ENCODE data around the gene TRAP1. TPM values are rescaled to one million over a fixed set of nuclear protein-coding genes. Genes with fewer than 3 reads are reported as not detected.

The TRAP1 gene
- polyA plus RNA-seq, 1 of the 3 experiments (the other 2 are of a cell fraction): 129 TPM

- Histone ChIP-seq H4K20me1 (ENCODE audit: insufficient read depth) (0 out of 2 replicates have a peak, but pooled peaks cover 3% of the 10 kb centered on the region), H3K4me3 (ENCODE audit: low read depth in 2 of 2, low read length in 1 of 2) (no peak overlapping the region), H3K4me2 (no peak overlapping the region), H2AFZ (ENCODE audit: low read depth) (no peak overlapping the region), H3K79me2 (ENCODE audit: insufficient read depth) (no peaks in the 10 kb centered on the region), H3K9me2 (no peaks in the 10 kb centered on the region), H3K36me3 (replicated peaks in 1 of 2; ENCODE audit: control insufficient read depth in 1 of 2, insufficient read depth in 2 of 2, low read length in 1 of 2) (peaks cover 12 to 68% of the 10 kb centered on the region in 2 experiments), H3F3A (replicated peaks; ENCODE audit: insufficient read depth) (peaks cover 2% of the 10 kb centered on the region), H3K27ac (ENCODE audit: low read depth in 2 of 2, low read length in 1 of 2) (no peak overlapping the region), H3K9me3 (no peaks in the 10 kb centered on the region), H3K27me3 (ENCODE audit: insufficient read depth) (no peaks in the 10 kb centered on the region), H3K4me1 (ENCODE audit: control insufficient read depth in 1 of 2, insufficient read depth in 2 of 2, low read depth in 1 of 2, low read length in 1 of 2) (no peaks in the 10 kb centered on the region), H3K9ac (no peak overlapping the region)
- POLR2A ChIA-PET: no interaction called here
- no peak for DNase-seq
- TF ChIP-seq IRF3 (IDR thresholded peaks at IDR 0.05; ENCODE audit: low read depth, low read length) (no peak), RFX5 (IDR thresholded peaks at IDR 0.05; ENCODE audit: low read length) (no peak), MAX (IDR thresholded peaks at IDR 0.05; ENCODE audit: low read depth) (no peak), TCF12 (IDR thresholded peaks at IDR 0.05) (no peak), SIN3A (IDR thresholded peaks at IDR 0.05; ENCODE audit: borderline replicate concordance, low read depth, low read length) (no peak), RAD21 (IDR thresholded peaks at IDR 0.05; ENCODE audit: low read length) (no peak), FOSL2 (IDR thresholded peaks at IDR 0.05; ENCODE audit: borderline replicate concordance, low read depth) (no peak), CTCF (IDR thresholded peaks at IDR 0.05) (no peak), NRF1 (IDR thresholded peaks at IDR 0.05; ENCODE audit: low read depth, low read length) (no peak), PBX3 (IDR thresholded peaks at IDR 0.05) (no peak), POLR2AphosphoS5 (IDR thresholded peaks at IDR 0.05; ENCODE audit: low read depth, low read length) (no peak), TEAD4 (IDR thresholded peaks at IDR 0.05; ENCODE audit: borderline replicate concordance, insufficient read depth) (no peak), MEF2A (IDR thresholded peaks at IDR 0.05; ENCODE audit: borderline replicate concordance, low read depth) (no peak), FOXJ3 (CRISPR knock-in tag; IDR thresholded peaks at IDR 0.05) (no peak), EP300 (IDR thresholded peaks at IDR 0.05; ENCODE audit: borderline replicate concordance in 1 of 2, low read depth in 1 of 2, low read length in 1 of 2) (no peak), EZH2phosphoT487 (IDR thresholded peaks at IDR 0.05; ENCODE audit: borderline replicate concordance, low read depth) (no peak), SMC3 (IDR thresholded peaks at IDR 0.05; ENCODE audit: low read depth, low read length) (no peak), USF1 (IDR thresholded peaks at IDR 0.05; ENCODE audit: borderline replicate concordance, low read depth) (no peak), REST (IDR thresholded peaks at IDR 0.05; ENCODE audit: low read depth, low read length) (no peak)
- 96% methylated on average over 14 of the region's 24 CpGs for WGBS (ENCODE audit: low lambda C conversion rate)
- CTCF ChIA-PET: interaction anchor here (1.0 kb wide), 1 partner anchor 39 kb away, joined by 3 read pairs; no protein-coding TSS in a partner anchor
Measured at GRCh38 chr16:3730161-3731125, 13.1 kb upstream of the TRAP1 start.
